ENCODE data around the gene MAJIN. TPM values are rescaled to one million over a fixed set of nuclear protein-coding genes. Genes with fewer than 3 reads are reported as not detected.

The MAJIN gene
- total RNA-seq, 1 donor = not detected

DNA sequence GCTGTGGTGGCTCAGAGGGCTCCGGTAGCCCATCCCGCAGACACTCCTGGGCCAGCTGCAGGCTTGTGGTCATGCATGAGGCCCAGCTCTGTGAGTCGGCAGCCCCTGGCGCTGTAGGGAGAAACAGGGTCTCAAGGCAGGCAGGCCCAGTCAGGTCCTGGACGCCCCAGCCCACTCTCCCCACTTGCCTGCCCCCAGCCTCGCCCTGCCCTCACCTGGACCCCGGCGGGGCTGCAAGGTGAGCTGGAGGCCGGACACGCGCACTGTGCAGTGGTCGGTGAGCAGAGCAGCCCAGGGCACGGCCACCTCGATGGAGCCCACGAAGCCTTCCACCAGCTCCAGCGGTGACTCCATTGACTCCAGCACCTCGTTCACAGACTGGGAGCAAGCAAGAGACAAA lies 57.8 kb downstream of the MAJIN start:
- TF ChIP-seq, protein P1, sequence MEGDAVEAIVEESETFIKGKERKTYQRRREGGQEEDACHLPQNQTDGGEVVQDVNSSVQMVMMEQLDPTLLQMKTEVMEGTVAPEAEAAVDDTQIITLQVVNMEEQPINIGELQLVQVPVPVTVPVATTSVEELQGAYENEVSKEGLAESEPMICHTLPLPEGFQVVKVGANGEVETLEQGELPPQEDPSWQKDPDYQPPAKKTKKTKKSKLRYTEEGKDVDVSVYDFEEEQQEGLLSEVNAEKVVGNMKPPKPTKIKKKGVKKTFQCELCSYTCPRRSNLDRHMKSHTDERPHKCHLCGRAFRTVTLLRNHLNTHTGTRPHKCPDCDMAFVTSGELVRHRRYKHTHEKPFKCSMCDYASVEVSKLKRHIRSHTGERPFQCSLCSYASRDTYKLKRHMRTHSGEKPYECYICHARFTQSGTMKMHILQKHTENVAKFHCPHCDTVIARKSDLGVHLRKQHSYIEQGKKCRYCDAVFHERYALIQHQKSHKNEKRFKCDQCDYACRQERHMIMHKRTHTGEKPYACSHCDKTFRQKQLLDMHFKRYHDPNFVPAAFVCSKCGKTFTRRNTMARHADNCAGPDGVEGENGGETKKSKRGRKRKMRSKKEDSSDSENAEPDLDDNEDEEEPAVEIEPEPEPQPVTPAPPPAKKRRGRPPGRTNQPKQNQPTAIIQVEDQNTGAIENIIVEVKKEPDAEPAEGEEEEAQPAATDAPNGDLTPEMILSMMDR (IDR thresholded peaks at IDR 0.05; ENCODE audit: extremely low read depth, low read depth, low read length) = no peak
- H3K79me2 ChIP-seq (ENCODE audit: insufficient read depth, low read length) = peaks cover 22% of the 10 kb centered on the region
- peaks cover 31% of the 10 kb centered on the region for H3K36me3 ChIP-seq (ENCODE audit: insufficient read depth, low read length)
- no peak overlapping the region for H3K4me2 ChIP-seq (ENCODE audit: insufficient read depth, low read length)
- H3K27ac ChIP-seq (ENCODE audit: low read depth, low read length) = no peak overlapping the region
- no peak overlapping the region for H2AFZ ChIP-seq (ENCODE audit: low read length)
- no peak for DNase-seq (ENCODE audit: insufficient read length, low spot score, missing footprints)
- no peak overlapping the region for H3K4me3 ChIP-seq (ENCODE audit: insufficient read depth, low read length)
- H3K9me3 ChIP-seq (ENCODE audit: low read depth, low read length) = no peaks in the 10 kb centered on the region
- peaks cover 21% of the 10 kb centered on the region for H3K4me1 ChIP-seq (ENCODE audit: insufficient read depth, low read length)
- H3K27me3 ChIP-seq (ENCODE audit: insufficient read depth, low read length) = no peaks in the 10 kb centered on the region
- H4K20me1 ChIP-seq (ENCODE audit: insufficient read depth, low read length) = no peaks in the 10 kb centered on the region

DNA sequence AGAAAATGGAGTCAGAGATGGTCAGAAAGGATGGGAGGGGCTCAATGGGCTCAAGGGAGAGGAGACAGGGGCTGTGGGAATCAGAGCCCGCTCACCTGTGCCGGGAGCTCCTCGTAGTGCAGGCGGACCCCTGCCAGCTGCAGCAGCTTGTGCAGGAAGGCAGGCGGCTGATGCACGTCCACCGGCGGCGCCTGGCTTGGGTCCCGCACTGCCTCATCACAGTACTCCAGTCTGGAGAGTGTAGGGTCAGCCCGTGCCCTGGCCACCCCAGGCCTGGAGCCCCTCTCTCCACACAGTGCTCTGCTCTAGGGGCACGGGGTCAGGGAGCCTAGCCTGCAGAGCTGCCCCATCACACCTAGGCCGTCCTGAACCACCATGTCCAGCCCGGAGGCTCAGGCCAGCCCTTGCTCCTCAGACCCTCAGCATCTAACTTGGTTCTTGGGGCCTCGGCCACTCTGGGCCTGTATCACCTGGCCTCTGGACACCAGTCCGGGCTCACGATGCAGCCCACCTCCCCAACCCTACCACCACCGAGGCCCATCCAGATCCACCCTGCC lies 58.7 kb downstream of the MAJIN start:
- H3K27me3 ChIP-seq (ENCODE audit: insufficient read depth, low read length) = no peaks in the 10 kb centered on the region
- no peak overlapping the region for H2AFZ ChIP-seq (ENCODE audit: low read length)
- no peak overlapping the region for H3K4me3 ChIP-seq (ENCODE audit: insufficient read depth, low read length)
- H3K79me2 ChIP-seq (ENCODE audit: insufficient read depth, low read length) = peaks cover 22% of the 10 kb centered on the region
- no peaks in the 10 kb centered on the region for H4K20me1 ChIP-seq (ENCODE audit: insufficient read depth, low read length)
- TF ChIP-seq, protein P1 (IDR thresholded peaks at IDR 0.05; ENCODE audit: extremely low read depth, low read depth, low read length) = no peak
- peaks cover 31% of the 10 kb centered on the region for H3K36me3 ChIP-seq (ENCODE audit: insufficient read depth, low read length)
- H3K4me2 ChIP-seq (ENCODE audit: insufficient read depth, low read length) = no peak overlapping the region
- no peak overlapping the region for H3K27ac ChIP-seq (ENCODE audit: low read depth, low read length)
- no peaks in the 10 kb centered on the region for H3K9me3 ChIP-seq (ENCODE audit: low read depth, low read length)
- no peak for DNase-seq (ENCODE audit: insufficient read length, low spot score, missing footprints)
- H3K4me1 ChIP-seq (ENCODE audit: insufficient read depth, low read length) = peaks cover 20% of the 10 kb centered on the region

DNA sequence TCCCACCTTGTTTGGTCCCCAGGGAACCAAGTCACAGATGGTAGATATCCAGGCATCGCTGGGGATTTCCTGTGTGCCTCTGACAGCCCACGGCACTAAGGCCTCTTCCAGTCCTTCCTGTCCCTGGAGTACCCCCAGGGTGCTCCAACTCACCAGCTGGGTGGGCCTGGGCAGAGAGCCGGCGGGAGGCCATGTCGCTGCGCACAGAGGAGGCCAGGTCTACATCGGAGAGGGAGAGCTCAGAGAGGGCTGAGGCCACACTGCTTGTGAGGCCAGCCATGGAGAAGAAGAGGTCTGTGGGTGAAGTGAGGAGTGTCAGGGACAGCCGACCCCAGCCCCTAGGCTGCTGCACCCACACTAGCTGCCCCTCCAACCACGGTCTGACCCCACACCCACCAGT lies 60.2 kb downstream of the MAJIN start:
- no peaks in the 10 kb centered on the region for H3K27me3 ChIP-seq (ENCODE audit: insufficient read depth, low read length)
- H3K4me1 ChIP-seq (ENCODE audit: insufficient read depth, low read length) = peaks cover 11% of the 10 kb centered on the region
- H3K9me3 ChIP-seq (ENCODE audit: low read depth, low read length) = no peaks in the 10 kb centered on the region
- H3K4me3 ChIP-seq (ENCODE audit: insufficient read depth, low read length) = no peak overlapping the region
- DNase-seq (ENCODE audit: insufficient read length, low spot score, missing footprints) = no peak
- peaks cover 31% of the 10 kb centered on the region for H3K36me3 ChIP-seq (ENCODE audit: insufficient read depth, low read length)
- no peak overlapping the region for H3K27ac ChIP-seq (ENCODE audit: low read depth, low read length)
- H3K79me2 ChIP-seq (ENCODE audit: insufficient read depth, low read length) = peaks cover 19% of the 10 kb centered on the region
- TF ChIP-seq, protein P1 (IDR thresholded peaks at IDR 0.05; ENCODE audit: extremely low read depth, low read depth, low read length) = no peak
- no peak overlapping the region for H3K4me2 ChIP-seq (ENCODE audit: insufficient read depth, low read length)
- H4K20me1 ChIP-seq (ENCODE audit: insufficient read depth, low read length) = no peaks in the 10 kb centered on the region
- no peak overlapping the region for H2AFZ ChIP-seq (ENCODE audit: low read length)

DNA sequence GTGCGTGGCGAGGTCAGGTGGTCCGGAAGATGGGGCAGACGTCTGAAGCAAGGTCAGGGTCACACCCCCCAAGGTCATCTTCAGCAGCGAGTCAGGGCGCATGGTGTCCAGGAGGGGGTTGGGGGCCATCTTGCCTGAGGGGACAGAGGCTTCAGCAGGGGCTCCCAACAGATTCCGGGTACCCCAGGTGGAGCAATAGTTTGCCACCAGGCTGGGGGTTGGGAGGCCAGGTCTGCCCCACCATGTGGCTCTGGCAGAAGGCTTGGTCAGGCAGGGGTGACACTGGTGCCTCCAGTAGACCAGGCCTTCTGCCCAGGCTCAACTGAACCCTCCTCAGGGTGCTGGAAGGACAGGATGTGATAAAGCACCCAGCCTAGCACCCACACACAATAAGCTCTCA lies 60.8 kb downstream of the MAJIN start:
- Histone ChIP-seq H3K9me3 (ENCODE audit: low read depth, low read length) (no peaks in the 10 kb centered on the region), H3K36me3 (ENCODE audit: insufficient read depth, low read length) (peaks cover 31% of the 10 kb centered on the region), H4K20me1 (ENCODE audit: insufficient read depth, low read length) (no peaks in the 10 kb centered on the region), H3K27ac (ENCODE audit: low read depth, low read length) (no peak overlapping the region), H2AFZ (ENCODE audit: low read length) (no peak overlapping the region), H3K79me2 (ENCODE audit: insufficient read depth, low read length) (peaks cover 14% of the 10 kb centered on the region), H3K4me1 (ENCODE audit: insufficient read depth, low read length) (peaks cover 5% of the 10 kb centered on the region), H3K4me3 (ENCODE audit: insufficient read depth, low read length) (no peak overlapping the region), H3K27me3 (ENCODE audit: insufficient read depth, low read length) (no peaks in the 10 kb centered on the region), H3K4me2 (ENCODE audit: insufficient read depth, low read length) (no peak overlapping the region)
- peak; percentile 80 for DNase-seq (ENCODE audit: insufficient read length, low spot score, missing footprints)
- TF ChIP-seq, protein P1 (IDR thresholded peaks at IDR 0.05; ENCODE audit: extremely low read depth, low read depth, low read length) = no peak

All from osteoblast (primary cell).